Measurements from ENCODE around the gene AMN1. TPM values are rescaled to one million over a fixed set of nuclear protein-coding genes. Genes with fewer than 3 reads are reported as not detected.
A peak's percentile ranks its signal among the peaks of the same experiment; 100 is the strongest.
"Not testable (repeated sequence)": the region's sequence is repeated elsewhere in the genome, so short reads cannot be mapped to it uniquely, and the experiment has no call there.

Gene AMN1
- total and polyA plus RNA-seq, 8 donors: 3.5 to 8.4 (median 4.9) TPM

- H3K9me3 ChIP-seq: no peaks in the 10 kb centered on the region
- peak overlapping the region in 2 of 4 donors; percentile 35 to 48 for H3K27ac ChIP-seq
- H3K36me3 ChIP-seq: no peaks in the 10 kb centered on the region
- intact Hi-C loops (cut with DNase I): no loop called here
- no peak overlapping the region for H3K4me3 ChIP-seq
- no peak for DNase-seq
- WGBS, 2 donors: 91 to 94% methylated on average over 3 of the region's 3 CpGs
- TF ChIP-seq CTCF (IDR thresholded peaks at IDR 0.05): no peak
- no peaks in the 10 kb centered on the region for H3K27me3 ChIP-seq
- no peak for ATAC-seq
- H3K4me1 ChIP-seq: no peaks in the 10 kb centered on the region
- FAIRE-seq: no peak
These were observed 14.2 kb downstream of the AMN1 start for GRCh38 chr12:31714406-31715271.

GRCh38 chr12:31712877-31713276 lies 15.9 kb downstream of the AMN1 start:
- intact Hi-C loops (cut with DNase I): no loop called here
- Histone ChIP-seq H3K27ac (no peak overlapping the region), H3K27me3 (no peaks in the 10 kb centered on the region), H3K9me3 (no peaks in the 10 kb centered on the region), H3K36me3 (no peaks in the 10 kb centered on the region), H3K4me3 (no peak overlapping the region), H3K4me1 (no peaks in the 10 kb centered on the region)
- FAIRE-seq (no peak), DNase-seq (no peak), ATAC-seq (no peak)
- WGBS, 2 donors: 98 to 99% methylated on average over 5 of the region's 5 CpGs
- TF ChIP-seq CTCF (IDR thresholded peaks at IDR 0.05): no peak

DNA sequence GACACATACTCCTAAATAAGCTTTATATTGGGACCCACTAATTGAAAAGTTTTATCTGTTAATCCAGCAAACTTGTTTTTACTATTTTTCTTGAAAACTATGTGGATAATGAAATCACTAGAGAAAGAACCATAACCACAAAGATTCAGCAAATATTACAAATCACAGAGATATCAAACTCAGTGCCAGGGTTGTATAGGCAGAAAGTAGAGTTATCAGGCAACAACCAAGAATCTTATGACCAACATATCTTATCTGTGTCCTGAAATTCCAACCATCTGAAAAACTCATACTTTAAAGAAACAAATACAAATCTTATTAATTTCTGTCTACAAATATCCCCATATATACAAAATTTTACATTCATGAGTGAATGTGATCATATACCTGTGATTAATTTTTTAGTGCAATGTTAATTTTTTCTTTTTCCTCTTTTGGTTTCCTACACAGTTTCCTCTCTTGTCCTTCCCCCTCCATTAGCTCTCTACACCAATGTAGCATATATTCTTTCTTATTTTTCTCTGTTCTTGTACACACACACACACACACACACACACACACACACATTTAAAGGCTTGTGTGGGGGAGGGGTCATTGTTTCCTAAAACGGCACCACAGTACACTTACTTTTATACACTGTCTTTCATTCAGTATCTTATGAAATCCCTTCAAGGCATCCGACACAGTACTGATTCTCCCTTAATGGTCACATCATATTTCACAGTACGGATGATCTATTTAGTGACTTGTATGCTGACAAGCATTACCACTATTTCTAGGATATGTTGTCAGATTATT lies 18.6 kb downstream of the AMN1 start:
- Histone ChIP-seq H3K36me3 (no peaks in the 10 kb centered on the region), H3K9me3 (no peaks in the 10 kb centered on the region), H3K27ac (no peak overlapping the region), H3K4me1 (no peaks in the 10 kb centered on the region), H3K4me3 (no peak overlapping the region), H3K27me3 (no peaks in the 10 kb centered on the region)
- DNase-seq (no peak), ATAC-seq (no peak), FAIRE-seq (no peak)
- WGBS, 2 donors: 81 to 84% methylated on average over 3 of the region's 3 CpGs
- TF ChIP-seq CTCF (IDR thresholded peaks at IDR 0.05): no peak
- intact Hi-C loops (cut with DNase I): no loop called here

GRCh38 chr12:31708118-31708517 lies 20.7 kb downstream of the AMN1 start:
- intact Hi-C loops (cut with DNase I); FAIRE-seq; H3K9me3 ChIP-seq; DNase-seq; H3K27me3 ChIP-seq; H3K4me1 ChIP-seq; ATAC-seq; H3K4me3 ChIP-seq; H3K36me3 ChIP-seq; H3K27ac ChIP-seq: not testable (repeated sequence)
- WGBS, 2 donors: 93 to 98% methylated on average over 7 of the region's 7 CpGs

DNA sequence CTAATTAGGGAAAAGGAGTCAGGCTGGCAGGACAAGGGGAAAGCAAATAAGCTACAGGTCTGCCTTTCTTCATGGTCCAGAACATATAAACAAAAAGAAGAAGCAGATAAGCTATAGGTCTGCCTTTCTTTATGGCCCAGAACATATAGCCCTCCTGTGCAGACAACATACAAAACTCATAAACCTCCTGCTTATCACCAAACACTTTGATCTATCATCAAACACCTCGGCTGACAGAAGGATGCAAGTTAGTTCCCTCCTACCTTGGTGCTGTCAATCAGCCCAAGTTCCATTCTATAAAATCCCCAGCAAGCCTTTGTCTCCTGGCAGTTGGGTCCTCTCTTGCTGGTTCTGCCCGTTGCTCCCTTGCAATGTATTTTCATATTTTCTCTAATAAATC lies 23.2 kb downstream of the AMN1 start:
- no peaks in the 10 kb centered on the region for H3K9me3 ChIP-seq
- FAIRE-seq (no peak), ATAC-seq (no peak), DNase-seq (no peak)
- no peak for TF ChIP-seq CTCF (IDR thresholded peaks at IDR 0.05)
- H3K36me3 ChIP-seq: no peaks in the 10 kb centered on the region
- no peaks in the 10 kb centered on the region for H3K27me3 ChIP-seq
- whole genome bisulfite sequencing, 2 donors: 82 to 84% methylated on average over 2 of the region's 2 CpGs
- intact Hi-C loops (cut with DNase I): no loop called here
- H3K27ac ChIP-seq: no peak overlapping the region
- no peaks in the 10 kb centered on the region for H3K4me1 ChIP-seq
- no peak overlapping the region for H3K4me3 ChIP-seq

Data from pancreas (tissue), 10 donors.